GM19238 (cell line): ENCODE measurements around the gene AGPAT3.
"Not testable (repeated sequence)": the region's sequence is repeated elsewhere in the genome, so short reads cannot be mapped to it uniquely, and the experiment has no call there.

ENCODE experiments used
- DNase-seq: peaks from one replicate; pipeline ENCODE4 v3.0.0; 2011; ENCODE audit warnings: low spot score; ENCODE audit not compliant: insufficient read length

AGPAT3 gene

GRCh38 chr21:43882952-43883545, 18.0 kb downstream of the AGPAT3 start:
- no peak for DNase-seq

- no peak for DNase-seq
These were observed 19.2 kb downstream of the AGPAT3 start for GRCh38 chr21:43884012-43884860.

- DNase-seq = no peak
These were observed 19.9 kb downstream of the AGPAT3 start for GRCh38 chr21:43884861-43885417.

- DNase-seq = no peak
These were observed 20.7 kb downstream of the AGPAT3 start for GRCh38 chr21:43885721-43886120.

GRCh38 chr21:43886565-43886964, 21.5 kb downstream of the AGPAT3 start:
- DNase-seq = no peak

- DNase-seq = no peak
These were observed 24.0 kb downstream of the AGPAT3 start for GRCh38 chr21:43889069-43889468.

- DNase-seq = no peak
These were observed 25.0 kb downstream of the AGPAT3 start for GRCh38 chr21:43890042-43890441.

- no peak for DNase-seq
These were observed 27.3 kb downstream of the AGPAT3 start for GRCh38 chr21:43892334-43892733.

GRCh38 chr21:43892984-43893535, 28.0 kb downstream of the AGPAT3 start:
- DNase-seq = no peak

GRCh38 chr21:43893536-43894205, 28.6 kb downstream of the AGPAT3 start:
- no peak for DNase-seq

GRCh38 chr21:43894206-43894577, 29.2 kb downstream of the AGPAT3 start:
- no peak for DNase-seq

- DNase-seq = no peak
These were observed 30.2 kb downstream of the AGPAT3 start for GRCh38 chr21:43895196-43895595.

- not testable (repeated sequence) for DNase-seq
These were observed 31.8 kb downstream of the AGPAT3 start for GRCh38 chr21:43896696-43897299.

- no peak for DNase-seq
These were observed 34.5 kb downstream of the AGPAT3 start for GRCh38 chr21:43899307-43900077.

GRCh38 chr21:43900078-43900385, 35.0 kb downstream of the AGPAT3 start:
- DNase-seq = no peak

- no peak for DNase-seq
These were observed 35.7 kb downstream of the AGPAT3 start for GRCh38 chr21:43900690-43901089.

- DNase-seq = no peak
These were observed 37.4 kb downstream of the AGPAT3 start for GRCh38 chr21:43902441-43902840.

- DNase-seq = no peak
These were observed 38.5 kb downstream of the AGPAT3 start for GRCh38 chr21:43903451-43904091.

GRCh38 chr21:43904331-43904781, 39.3 kb downstream of the AGPAT3 start:
- DNase-seq = no peak
